COLO829 (cell line): Measurements from ENCODE around the gene SH2D6.
"Not testable (repeated sequence)": the region's sequence is repeated elsewhere in the genome, so short reads cannot be mapped to it uniquely, and the experiment has no call there.

Experiments
- DNase-seq: peaks from one replicate; pipeline ENCODE4 v3.0.0; 2012; ENCODE audit warnings: low spot score

Gene SH2D6

GRCh38 chr2:85422072-85422457 is 3.6 kb downstream of the SH2D6 start:
- DNase-seq, result no peak

DNA sequence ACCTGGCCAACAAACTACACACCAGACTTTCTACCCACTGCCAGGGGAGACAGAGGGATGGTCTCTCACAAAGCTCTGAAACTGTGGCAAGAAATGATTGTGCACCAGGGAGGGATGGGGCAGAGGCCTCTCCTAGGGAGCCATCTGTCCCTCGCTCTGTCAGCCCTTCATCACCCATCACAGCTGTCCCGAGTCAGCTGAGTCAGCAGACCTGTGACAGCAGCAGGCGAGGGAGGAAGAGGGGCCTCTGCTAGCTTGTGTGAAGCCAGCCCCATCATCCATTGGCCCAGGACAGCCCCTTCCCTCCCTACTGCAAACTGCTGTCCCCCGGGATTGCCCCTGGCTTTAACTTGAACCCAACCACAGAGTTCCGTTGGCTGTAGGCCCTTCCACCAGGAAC is 5.0 kb downstream of the SH2D6 start:
- DNase-seq, result no peak

DNA sequence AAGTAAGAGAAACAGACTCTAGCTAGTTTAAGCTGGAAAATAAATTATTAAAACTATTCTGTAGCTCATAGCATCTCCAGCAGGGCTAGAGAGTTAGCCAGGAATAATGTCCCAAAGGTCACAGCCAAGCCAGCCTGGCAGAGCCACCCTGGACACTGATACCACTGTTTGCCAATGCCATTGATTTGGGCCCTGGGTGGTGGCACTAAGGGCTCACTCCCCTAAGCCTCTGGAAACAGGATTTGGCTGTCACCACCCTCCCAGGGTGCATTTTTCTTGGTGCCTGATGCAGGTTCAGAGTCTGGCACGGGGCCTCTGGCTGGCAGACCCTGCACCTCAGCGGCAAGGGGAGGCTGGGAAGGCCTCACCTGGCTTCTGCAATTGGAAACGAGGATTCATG is 7.1 kb downstream of the SH2D6 start:
- no peak for DNase-seq

GRCh38 chr2:85427300-85427835 is 8.9 kb downstream of the SH2D6 start:
- no peak for DNase-seq

- DNase-seq, result no peak
These were observed 9.9 kb downstream of the SH2D6 start for GRCh38 chr2:85428343-85428881.

- no peak for DNase-seq
These were observed 10.9 kb downstream of the SH2D6 start for GRCh38 chr2:85429213-85429923.

DNA sequence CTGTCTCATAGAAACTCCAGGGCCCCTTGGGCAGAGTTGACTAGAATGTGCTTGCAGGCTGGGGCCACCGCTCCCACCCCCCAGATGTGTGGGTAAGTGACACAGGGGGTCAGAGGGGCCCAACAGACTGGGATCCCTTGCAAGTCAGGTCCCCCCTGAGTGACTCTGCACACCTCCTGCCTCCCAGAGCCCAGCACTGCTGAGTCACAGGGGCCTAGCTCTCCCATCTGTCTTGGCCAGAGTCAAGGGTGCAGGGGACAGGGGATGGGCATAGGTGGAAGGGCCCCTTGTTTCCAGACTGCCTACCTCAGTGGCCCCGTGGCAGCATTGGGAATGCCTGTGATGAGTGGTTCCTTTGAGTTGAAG is 11.4 kb downstream of the SH2D6 start:
- DNase-seq, result no peak

- DNase-seq, result no peak
These were observed 12.4 kb downstream of the SH2D6 start for GRCh38 chr2:85430752-85431569.

DNA sequence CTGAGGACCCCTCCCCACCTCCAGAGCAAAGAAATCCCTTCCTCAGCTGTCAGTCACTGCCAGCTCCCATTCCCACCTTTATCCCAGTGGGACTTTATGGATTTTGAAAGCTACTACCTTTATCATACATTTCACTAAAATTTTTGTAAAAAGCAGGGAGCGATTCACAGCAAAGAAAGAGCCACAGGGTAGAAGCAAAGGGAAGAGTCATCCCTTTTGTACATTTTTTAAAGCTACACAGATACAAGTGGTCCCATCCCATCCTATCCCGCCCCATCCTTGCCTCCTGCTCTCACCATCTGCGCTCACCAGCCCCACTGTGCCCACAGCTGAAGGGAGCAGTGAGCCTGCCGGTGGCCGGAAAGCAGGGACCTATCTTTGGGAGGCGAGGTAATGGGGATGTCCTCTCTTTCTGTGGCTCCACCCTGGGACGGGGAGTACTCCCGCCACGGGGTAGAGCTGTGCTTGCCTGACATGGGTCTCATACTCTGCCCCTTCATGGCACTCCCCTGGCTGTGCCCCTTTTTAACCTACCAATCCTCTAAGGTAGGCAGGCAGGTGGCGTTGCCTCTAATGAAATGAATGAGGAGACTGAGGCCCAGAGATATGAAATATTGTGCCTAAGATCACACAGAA is 13.2 kb downstream of the SH2D6 start:
- DNase-seq, result no peak

GRCh38 chr2:85433511-85434089 is 15.1 kb downstream of the SH2D6 start:
- no peak for DNase-seq

- DNase-seq, result no peak
These were observed 16.2 kb downstream of the SH2D6 start for GRCh38 chr2:85434696-85435095.

GRCh38 chr2:85435220-85435958 is 16.9 kb downstream of the SH2D6 start:
- DNase-seq, result no peak

DNA sequence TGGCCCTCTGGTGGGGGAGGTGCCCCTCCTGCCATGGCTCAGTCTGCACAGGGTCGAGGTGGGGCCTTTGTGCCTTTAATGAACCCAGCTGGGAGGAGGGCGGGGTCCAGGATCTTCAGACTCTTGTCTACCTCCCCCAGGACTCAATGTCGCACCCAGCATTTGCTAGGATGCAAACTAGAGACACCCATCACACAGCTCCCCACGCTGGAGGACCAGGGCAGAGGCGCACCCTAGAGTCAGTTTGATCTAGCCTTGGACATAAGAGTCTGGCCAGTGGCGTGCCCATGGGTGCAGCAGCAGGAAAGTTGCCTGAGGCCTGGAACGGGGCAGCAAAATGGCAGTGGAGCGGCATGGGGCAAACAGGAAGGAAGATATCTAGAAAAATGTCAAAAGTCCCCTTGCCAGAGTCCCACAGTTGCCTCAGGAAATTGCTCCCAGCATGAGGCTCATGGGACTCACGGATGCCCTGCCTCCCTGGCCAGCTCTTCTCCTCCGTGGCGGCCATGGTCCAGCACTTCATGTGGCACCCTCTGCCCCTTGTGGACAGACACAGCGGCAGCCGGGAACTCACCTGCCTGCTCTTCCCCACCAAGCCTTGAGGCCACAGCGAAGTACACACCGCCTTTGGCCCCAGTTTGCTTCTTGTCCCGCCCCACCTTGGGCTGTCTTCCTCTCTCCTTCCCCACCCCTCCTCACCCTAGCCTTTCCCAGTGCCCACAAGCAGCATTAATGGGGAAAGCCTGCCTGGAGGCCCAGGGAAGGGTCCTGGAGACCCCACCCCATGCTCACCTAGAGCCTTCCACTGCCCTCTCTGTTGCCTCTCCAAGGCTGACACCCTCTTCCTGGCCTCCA is 17.7 kb downstream of the SH2D6 start:
- DNase-seq, result no peak

DNA sequence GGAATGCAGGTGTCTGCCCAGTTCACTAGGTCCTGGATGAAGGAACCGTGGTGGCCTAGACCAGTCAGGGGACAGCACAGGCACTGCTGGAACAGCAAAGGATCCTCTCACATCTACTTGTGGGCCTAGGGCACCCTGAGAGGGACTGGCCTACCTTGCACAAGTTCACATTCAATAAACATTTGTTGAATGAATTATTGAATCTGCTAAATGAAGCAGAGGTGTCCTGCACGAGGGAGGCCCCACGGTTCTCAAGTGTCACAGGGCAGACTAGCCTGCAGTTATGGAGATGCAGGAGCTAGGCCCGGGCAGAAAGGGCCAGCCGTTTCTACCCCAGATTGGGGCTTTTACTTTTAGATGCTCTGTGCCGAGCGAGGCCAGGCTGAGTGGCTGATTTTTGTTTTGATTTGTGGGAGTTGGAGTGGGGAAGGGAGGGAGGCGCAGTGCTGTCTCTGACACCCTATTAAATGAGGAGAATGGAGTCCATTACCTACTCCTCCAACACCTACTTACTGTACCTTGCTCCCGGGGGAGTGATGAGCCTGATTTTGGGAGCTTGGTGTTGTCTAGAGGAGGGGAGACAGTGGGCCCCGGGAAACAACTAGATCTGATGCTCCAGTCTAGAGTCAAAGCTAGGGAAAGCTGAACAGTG is 18.4 kb downstream of the SH2D6 start:
- DNase-seq, result no peak

- DNase-seq, result peak; percentile 89
These were observed 19.1 kb downstream of the SH2D6 start for GRCh38 chr2:85437488-85438200.

- no peak for DNase-seq
These were observed 19.9 kb downstream of the SH2D6 start for GRCh38 chr2:85438201-85439024.

DNA sequence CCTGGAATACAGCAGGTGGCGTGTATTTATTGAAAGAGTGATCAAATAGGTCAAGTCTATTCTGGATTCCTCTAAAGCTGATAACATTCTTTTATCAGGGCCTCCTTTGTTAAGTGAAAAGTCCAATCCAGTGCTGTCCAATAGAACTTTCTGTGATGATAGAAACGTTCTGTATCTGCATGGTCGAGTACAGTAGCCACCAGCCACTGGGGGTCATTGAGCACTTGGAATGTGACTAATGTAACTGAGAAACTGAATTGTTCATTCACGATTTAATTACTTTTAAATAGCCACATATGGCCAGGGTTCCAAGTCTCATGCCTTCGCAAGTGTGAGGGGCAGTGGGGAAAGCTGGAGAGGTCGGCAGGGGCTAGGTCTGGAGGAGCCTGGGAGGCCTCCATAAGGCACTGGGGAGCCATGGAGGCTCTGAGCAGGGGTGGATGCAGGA is 20.5 kb downstream of the SH2D6 start:
- no peak for DNase-seq

DNA sequence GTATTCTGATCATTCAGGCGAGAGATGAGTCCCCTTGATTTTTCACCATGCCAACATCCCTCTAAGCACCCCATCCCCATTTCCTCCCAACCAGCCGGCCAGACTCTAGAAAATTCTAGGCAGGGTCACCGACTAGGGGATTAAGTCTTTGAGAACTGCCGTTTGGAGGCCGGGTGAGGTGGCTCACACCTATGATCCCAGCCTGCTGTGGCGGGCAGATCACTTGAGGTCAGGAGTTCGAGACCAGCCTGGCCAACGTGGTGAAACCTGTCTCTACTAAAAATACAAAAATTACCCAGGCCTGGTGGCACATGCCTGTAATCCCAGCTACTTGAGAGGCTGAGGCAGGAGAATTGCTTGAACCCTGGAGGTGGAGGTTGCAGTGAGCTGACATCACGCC is 21.1 kb downstream of the SH2D6 start:
- DNase-seq, result not testable (repeated sequence)
